ENCODE measurements around the gene RBM19.

RBM19 gene

DNA sequence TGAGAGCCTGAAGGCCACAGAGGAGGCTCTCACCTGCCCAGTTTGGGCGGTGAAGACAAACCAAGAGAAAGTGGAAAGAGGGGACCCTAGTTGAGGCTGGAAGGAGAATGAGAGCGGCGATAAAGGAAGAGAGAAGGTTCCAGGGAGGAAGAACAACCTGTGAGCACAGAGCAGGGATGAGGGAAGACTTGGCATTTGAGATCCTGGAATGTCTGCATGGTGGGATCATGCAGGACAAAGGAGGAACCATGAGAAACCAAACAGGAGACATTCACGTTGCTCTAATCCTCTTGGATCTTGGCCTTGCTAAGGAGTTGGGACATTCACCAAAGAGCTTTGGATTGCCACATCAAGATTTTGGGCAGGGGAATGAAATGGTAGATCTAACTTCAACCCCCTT lies 22.9 kb upstream of the RBM19 start:
- no peak for DNase-seq

DNA sequence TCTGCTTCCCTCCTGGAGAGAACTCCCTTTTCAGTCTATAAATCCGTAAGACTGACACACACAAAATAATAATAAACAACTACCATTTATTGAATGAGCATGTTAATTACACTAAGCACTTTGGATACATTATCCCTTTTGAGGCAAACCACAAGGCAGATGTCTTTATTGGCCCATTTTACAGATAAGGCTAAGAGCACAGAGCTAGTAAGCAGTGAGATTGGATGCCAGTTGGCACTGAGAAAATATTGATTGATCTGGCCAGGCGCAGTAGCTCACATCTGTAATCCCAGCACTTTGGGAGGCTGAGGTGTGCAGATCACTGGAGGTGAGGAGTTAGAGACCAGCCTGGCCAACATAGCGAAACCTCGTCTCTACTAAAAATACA lies 21.9 kb upstream of the RBM19 start:
- no peak for DNase-seq

DNA sequence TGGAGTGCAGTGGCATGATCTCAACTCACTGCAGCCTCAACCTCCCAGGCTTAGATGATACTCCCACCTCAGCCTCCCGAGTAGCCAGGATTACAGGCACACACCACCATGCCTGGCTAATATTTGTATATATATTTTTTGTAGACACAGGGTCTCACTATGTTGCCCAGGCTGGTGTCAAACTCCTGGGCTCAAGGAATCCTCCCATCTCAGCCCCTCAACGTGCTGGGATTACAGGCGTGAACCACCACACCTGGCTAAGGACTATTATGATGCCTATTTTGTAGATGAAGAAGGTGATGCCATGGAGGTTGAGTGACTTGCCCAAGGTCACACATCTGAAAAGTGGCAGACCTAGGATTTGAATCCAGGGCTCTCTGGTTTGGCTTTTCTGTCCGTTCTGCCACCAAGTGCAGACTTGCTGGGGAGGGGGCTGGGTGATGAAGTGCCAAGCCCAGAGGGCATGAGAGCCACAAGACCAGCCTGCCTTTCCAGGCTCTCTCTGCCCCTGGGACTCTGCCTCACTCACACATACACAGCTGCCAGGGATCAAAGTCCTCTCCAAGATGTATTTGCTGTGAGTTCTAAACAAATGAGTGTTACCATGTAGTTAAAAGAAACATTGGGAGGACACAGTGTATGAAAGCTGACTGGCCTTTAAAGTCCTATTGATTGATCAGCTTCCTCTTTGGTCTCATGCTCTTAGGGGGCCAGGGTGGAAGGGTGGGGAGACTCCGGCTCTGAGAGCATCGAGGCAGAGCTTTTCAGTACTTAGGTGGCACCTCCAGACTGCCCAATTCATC lies 21.3 kb upstream of the RBM19 start:
- DNase-seq = no peak

DNA sequence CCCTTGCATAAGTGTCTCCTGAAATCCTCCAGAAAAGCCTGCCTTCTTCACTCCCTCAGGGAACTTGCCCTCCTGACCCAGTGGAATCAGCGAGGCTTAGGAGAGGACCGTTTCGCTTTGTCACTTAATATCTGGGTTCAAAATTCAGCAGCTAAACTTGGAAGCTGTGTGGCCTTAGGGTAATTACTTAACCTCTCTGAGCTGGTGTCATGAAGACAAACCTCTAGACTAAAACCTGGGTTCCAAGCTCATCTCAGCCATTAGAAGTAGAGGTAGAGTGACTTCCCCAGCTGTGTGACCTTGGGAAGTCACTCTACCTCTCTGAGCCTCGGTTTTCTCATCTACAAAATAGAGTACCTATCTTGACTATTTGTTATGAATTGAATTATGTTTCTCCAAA lies 18.3 kb upstream of the RBM19 start:
- DNase-seq = no peak

DNA sequence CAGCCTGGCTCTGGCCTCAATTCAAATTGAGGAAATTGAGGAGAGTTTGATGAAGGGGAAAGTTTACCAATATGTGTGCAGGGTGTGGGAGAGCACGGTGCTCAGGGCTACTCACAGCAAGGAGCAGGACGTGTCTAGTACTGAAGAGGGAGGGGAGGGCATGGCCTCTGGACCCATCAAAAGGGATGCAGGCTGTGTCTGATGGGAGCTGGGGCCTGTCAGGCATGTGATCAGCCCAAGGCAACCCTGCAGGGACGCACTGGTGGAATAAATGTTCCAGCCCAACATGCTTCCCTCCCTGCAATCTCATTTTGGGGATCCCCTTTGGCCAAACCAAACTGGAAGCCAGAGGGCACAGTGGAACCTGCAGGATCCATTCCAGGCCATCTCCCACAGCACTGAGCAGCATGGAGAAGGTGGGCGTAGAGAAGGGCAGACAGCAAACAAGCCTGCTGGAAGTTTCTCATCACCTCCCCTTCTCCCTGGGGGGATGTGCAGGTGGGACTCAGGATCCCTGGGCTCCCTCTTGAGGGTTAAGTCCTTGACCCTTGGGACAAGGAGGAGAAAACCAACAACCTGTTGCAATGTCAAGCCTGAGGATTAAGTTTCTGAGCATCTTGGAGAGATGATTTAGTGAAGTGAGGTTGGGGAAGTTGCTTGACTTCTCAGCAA lies 17.8 kb upstream of the RBM19 start:
- no peak for DNase-seq

DNA sequence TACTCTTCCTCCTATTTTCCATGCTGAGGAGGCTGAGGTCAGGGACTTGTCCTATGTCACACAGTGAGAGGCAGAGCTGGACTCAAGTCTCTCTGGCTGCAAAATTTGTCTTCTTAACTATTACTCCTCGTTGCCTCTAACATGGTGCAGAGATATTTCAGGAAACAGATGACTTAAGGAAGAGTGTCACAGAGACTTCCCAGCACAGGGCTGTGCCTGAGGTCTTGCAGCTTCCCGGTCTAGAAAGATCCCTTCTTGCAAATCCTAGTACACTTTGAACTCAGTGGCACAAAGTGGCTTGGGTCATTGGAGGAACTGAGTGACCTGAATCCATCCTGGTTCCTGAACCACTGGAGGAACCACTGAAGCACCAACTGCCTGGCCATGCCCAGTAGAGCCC lies 17.1 kb upstream of the RBM19 start:
- no peak for DNase-seq

DNA sequence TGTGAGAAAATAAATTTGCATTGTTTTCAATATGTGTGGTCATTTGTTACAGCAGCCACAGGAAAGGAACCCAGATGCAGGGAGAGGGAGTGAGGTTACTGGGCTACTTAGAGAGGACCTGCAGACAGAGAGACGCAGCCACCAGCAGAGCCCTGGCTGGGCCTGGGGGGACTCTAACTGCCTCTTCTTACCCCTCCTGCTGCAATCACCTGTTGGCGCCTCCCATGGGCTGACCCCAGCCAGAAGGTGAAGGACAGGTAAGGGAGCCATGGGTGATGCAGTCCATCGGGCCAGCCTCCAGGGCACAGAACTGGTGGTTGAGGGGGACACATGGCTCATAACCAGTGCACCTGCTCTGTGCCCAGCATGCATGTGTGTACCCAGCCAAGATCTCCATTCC lies 15.8 kb upstream of the RBM19 start:
- DNase-seq = no peak

DNA sequence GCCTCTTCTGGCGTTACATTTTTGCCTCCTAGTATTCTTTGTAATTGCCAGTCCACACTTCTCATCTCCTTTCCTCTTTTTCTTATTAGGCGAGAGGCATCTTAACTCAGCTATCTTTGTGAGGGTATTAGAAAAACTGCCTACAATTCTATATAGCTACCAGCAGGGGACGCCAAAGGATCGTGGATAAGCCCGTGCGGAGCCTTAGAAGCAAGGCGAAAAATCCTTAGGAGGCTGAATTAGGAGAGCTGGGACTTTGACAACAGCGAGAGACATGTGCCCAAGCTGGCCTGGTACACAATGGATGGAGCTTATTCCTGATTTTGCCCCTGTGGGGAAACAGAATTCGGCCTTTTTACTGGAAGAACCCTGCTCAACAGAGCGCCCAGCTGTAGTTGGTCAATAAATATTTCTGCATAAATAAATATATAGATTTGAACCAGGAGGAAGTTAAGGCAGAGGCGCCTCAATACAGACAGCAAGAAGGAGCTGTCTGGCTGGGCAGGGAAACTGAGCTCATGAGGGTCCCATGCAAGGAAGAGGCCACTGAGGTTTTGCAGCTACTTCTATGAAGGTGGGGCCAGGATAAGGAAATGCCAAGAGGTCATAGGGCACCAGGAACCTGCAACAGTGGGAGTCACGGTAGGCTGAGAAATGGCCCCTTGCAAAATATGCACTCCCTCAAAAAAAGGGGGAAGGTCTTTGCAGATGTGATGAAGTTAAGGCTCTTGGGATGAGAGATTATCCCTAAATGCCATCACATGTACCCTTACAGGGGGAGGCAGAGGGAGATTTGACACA lies 14.6 kb upstream of the RBM19 start:
- DNase-seq = peak; percentile 15

DNA sequence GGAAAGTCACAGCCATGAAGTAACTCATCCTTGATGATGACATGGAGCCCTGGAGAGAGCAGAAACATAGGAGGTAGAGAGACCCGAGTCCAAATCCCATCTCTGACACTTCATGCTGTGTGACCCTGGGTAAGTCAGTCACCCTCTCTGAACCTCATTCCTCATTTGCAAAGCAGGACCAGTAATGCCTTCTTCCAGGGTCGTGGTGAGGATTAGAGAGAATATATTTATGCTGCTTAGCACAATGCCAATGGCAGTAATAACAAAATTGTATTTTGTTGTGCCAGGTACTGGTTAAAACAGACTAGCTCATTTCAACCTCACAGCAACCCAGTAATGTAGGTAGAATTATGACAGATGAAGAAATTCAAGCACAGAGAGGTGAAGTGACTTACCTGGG lies 13.9 kb upstream of the RBM19 start:
- no peak for DNase-seq

DNA sequence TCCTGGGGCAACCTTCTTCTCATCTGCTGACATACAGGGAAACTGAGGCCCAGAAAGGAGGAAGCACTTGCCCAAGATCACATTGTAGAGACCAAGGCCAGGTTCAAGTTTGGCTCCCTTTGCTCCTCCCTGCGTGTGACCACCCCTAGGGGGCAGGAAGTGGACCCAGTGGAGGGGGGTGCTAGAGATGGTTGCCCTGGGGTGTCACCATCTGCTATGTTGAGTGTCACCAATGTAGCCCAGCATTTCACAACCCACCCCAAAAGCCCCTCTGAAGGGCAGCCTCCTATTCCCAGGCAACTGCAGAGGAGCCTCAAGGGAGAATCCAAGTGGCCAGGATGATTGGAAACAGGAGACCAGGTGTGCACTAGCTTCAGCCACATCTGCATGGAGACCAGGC lies 12.0 kb upstream of the RBM19 start:
- DNase-seq = no peak

DNA sequence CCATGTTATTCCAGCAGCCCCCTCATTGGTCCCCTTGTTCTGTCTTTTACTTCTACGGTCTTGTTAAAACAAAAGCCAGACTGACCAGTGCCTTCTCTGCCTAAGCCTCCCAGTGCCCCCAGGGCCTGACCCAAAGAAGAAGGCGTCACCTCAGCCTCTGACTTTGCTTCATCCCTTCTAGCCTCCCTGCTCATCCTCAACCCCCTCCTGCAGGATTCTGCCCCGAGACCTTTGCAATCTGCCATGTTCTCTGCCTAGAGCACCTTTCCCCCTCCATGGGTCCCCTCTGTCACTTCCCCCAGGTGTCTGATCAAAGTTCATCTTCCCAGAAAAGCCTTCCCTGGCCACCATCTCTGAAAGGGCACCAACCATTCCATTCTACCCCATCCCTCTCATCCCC lies 7.9 kb upstream of the RBM19 start:
- no peak for DNase-seq

DNA sequence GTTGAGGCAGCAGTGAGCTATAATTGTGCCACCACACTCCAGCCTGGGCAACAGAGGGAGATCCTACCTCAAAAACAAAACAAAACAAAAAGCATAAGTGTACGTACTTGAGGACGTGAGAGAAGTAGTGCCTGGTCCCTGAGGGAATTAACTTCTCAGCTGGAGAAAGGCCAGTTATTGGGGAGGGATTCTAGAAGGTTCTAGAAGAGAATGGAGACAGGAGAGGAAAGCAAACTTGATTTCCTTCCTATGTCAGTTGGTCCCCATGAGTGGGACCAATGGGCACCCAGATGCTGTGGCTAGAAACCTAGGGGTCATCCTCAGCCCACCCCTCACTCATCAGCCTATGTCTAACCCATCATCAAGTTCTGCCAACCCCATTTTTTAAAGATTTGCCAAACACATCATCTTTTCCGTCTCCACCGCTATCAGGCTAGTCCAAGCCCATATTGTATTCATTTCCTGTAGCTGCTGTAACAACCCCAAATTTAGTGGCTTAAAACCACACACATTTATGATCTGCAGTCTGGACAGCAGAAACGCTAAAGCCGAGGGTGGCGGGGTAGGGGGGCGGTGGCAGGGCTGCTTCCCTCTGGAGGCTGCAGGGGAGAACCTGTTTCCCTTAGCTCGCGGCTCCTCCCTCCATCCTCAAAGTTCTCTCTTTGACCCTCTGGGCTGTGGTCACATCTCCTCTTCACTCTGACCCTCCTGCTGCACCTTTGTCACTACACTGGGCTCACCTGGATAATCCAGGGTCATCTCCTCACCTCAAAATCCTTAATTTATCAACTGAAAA lies 7.2 kb upstream of the RBM19 start:
- no peak for DNase-seq

DNA sequence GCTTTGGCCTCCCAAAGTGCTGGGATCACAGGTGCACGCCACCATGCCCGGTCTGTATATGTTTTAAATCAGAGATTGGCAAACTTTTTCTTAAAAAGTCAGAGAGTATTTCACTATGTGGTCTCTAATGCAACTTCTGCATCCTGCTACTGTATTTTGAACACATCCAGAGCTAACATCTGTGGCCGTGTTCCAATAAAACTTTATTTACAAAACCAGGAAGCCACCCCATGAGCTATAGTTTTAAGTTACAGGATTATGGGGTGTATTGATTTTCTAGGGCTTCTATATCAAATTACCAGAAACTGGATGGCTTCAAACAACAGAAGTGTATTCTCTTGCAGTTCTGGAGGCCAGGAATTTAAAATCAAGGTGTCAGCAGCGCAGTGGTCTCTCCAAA lies 5.3 kb upstream of the RBM19 start:
- no peak for DNase-seq

DNA sequence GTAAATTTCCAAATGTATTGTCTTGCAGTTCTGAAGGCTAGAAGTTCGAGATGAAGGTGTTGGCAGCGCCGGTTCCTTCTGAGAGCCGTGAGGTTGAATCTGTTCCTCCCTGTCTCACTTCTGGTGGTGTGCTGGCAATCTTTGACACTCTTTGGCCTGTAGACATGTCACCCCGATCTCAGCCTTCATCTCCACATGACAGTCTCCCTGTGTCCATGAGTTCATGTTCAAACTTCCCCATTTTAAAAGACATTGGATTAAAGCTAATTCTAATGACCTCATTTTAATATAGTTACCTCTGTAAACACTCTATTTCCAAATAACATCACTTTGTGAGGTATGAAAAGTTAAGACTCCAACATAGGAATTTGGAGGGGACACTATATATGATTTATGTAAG lies 4.1 kb upstream of the RBM19 start:
- no peak for DNase-seq

DNA sequence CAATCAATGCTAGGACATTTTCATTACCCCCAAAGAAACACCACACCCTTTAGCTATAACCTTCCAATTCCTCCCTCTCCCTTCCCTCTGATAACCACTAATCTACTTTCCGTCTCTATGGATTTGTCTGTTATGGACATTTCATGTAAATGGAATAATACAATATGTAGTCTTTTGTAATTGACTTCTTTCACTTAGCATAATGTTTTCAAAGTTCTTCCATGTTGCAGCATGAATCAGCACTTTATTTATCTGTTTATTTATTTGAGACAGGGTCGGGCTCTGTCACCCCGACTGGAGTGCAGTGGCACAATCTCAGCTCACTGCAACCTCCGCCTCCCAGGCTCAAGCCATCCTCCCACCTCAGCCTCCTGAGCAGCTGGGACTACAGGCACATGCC lies 1.2 kb upstream of the RBM19 start:
- no peak for DNase-seq

DNA sequence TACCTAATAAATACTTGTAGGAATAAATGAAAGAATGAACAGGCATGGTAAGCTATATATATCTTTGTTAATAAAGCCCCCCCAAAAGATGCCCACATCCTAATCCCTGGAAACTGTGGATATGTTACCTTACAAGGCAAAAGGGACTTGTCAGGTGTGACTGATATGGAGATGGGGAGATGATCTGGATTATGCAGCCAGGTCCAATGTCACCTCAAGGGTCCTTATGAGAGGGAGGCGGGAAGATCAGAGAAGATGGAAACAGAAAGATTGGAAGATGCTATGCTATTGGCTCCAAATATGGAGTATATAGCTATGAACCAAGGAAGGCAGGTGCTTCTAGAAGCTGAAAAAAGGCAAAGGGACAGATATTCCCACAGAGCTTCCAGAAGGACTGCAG lies 3.4 kb downstream of the RBM19 start:
- no peak for DNase-seq

DNA sequence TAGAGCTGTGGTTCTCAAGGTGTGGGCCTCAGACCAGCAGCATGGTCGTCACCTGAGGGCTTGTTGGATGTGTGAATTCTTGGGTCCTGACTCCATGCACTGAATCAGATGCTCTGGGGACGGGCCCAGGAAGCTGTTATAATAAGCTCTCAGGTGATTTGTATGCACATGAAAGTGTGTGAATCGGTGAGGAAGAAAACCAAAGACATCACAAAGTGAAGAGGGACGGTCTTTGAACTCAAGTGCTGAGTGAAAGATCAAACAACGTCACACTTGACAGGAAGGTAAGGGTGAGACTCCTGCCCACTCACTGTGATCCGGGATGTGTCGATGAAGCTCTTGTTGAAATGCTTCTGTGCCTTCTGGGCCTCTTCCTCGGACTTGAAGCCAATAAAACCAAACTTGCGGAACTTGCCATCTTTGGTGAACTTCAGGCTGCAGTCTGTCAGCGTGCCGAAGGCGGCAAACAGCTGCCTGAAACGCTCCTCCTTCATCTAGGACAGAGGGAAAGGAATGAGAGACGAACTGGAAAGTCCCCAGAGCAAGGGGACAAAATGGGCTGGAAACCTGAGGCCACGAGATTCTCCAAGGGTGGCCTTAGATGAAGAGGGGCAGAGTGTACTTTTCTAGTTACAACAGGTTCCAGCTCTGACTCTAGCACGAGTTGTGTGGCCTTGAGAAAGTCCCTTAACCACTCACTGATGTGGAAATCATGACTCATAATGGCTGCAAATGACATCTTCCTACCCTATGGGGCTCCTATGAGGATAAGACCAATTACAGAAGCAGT lies 4.0 kb downstream of the RBM19 start:
- no peak for DNase-seq

DNA sequence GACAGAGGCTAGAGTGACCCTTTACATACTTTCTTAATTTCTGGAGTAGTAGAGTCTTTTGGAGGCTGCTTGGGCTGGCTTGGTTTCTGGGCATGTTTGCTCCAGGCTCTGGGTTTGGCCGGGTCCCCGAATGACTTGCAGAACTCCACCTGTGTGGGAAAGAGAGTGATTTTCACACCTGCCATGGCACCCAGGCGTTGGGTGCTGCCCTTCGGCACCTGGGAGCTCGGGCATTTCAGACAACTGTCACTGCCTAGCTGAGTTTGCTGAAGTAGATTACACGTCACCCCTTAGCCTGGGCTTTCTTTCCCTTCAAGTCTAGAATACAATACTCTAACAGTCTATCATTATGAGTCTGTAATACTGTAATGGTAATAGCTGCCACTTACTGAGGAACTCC lies 6.1 kb downstream of the RBM19 start:
- DNase-seq = no peak

DNA sequence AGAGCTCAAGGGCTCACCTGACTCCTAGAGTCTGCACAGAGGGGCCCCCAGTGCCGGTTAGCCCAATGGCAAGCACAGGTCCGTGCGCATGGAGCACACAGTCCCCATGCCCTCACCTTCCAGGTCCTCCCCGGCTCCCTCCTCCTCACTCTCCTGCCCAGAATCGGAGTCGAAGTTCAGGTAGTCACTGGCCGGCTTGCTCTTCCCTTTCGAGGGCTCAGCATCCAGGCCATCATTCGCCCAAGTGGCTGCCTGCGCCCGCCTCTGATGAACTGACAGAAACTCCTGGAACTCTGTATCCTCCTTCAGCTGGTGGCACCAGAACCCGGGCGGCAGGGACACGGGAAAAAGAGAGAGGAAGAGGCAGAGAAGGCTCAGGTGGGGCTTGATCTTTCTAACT lies 7.0 kb downstream of the RBM19 start:
- DNase-seq = no peak

DNA sequence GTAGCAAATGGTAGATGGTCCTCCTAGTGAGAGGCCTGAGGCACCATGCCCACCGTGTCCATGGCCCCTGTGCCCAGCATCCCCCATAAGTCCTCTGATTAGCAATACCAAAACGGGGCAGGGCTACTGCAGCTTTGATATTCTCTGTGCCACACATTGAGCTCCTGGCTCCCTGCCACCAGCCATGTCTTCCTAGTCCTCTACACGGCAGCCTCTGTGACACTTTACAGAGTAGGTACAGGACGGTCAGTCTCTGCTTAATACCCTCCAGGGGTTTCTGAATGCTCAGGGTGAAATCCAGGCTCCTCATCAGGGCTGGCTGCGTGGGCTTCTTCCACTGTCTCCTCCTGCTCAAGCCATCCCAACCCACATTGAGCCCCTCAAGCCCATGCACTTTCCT lies 8.0 kb downstream of the RBM19 start:
- no peak for DNase-seq

DNA sequence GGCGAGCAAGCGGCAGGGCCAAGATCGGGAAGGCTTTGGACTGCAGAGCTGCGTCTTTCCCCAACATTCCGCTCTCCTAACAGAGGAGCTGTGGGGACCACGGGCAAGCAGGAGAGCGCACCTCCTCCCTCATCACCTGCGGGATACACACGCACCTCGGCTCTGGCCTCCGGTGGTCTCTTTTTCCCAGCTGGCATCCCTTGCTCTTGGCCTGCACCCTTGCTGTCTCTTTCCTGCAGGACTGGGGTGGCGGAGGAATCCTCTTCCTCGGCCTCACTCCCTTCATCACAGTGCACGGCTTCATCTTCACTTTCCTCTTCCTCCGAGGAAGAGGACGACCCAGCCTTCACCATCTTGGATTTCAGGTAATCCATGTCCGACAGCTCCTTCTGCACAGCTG lies 8.5 kb downstream of the RBM19 start:
- DNase-seq = no peak

All from NCI-H1436 treated with DMSO at 0.1 percent for 48 hours (cell line).